Sigmoid colon (tissue), 4 donors: ENCODE data around the gene ECT2L.

Source experiments
- CTCF ChIP-seq, 4 experiments: fragments of 450-650 bp in 3 of 4; fragments of 200-600 bp in 1 of 4; IDR thresholded peaks; one replicate each; pipeline ENCODE4 v1.5.1; 2016 to 2019; ENCODE audit warnings: antibody characterized with exemption in 4 of 4, mild to moderate bottlenecking in 3 of 4, moderate library complexity in 2 of 4
- EP300 ChIP-seq, 4 donors: sonication (generic); formaldehyde crosslinking; IDR thresholded peaks; one replicate each; pipeline ENCODE4 v1.6.1; 2017; ENCODE audit warnings: antibody characterized with exemption in 4 of 4

GRCh38 chr6:138848461-138848860 is 52.6 kb downstream of the ECT2L start:
- TF ChIP-seq CTCF (IDR thresholded peaks at IDR 0.05) (no peak), EP300 (IDR thresholded peaks at IDR 0.05) (no peak)
